GM13976 (cell line): Measurements from ENCODE around the gene EFNA5.

Experiments
- DNase-seq: peaks from one replicate; pipeline ENCODE4 v3.0.0; 2012; ENCODE audit warnings: low spot score
- in situ Hi-C: fragments of 300-500 bp; cut with MboI; formaldehyde crosslinking; loops from one replicate; pipeline ENCODE4 v1.12.0; 2022; ENCODE audit warnings: low sequenced_read_pairs, mixed read lengths, inconsistent platforms; ENCODE audit not compliant: unreplicated experiment
- TF ChIP-seq, protein P1 (sequence below): IDR thresholded peaks from 2 replicates; pipeline ENCODE4 v1.5.1; 2012; ENCODE audit warnings: borderline replicate concordance, mild to moderate bottlenecking; ENCODE audit not compliant: insufficient read depth; ENCODE audit errors: extremely low read depth, missing control alignments, control extremely low read depth

EFNA5 gene

DNA sequence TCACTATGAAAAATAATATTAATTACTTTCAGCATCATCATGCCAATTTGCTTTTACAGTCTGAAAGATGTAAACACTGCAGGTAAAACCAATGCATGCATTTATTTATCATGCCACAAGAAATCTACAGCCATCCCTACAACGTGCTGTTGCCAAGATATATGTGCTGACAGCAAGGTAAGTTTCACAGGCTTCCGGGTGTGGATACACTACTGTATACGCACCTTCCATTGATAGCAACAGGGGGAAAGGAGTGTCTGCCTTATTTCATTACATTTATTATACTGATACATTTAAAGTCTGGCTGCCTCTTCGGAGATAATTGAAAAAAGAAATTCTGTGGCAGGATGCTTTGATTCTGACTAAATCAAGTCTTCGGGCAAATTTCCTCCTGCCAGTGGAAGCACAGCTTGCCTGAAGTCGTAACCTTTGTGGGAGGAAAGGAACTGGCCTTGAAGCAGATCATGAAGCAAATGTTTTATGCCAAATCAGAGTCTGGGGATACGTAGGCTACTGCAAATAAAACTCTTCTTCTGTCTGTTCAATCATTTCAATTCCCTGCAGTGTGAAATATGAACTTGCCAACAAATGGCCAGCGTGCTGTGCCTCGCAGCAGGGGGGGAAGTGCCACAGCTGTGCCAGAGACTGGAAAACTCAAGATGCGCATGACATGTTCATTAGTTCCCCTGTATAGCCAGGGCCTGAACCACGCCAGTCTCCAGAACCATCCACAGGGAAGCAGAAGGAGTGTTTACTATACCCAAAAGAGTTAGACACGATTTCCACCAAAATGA lies 268.1 kb downstream of the EFNA5 start:
- DNase-seq, result no peak
- in situ Hi-C loops, result no loop called here
- TF ChIP-seq, protein P1, sequence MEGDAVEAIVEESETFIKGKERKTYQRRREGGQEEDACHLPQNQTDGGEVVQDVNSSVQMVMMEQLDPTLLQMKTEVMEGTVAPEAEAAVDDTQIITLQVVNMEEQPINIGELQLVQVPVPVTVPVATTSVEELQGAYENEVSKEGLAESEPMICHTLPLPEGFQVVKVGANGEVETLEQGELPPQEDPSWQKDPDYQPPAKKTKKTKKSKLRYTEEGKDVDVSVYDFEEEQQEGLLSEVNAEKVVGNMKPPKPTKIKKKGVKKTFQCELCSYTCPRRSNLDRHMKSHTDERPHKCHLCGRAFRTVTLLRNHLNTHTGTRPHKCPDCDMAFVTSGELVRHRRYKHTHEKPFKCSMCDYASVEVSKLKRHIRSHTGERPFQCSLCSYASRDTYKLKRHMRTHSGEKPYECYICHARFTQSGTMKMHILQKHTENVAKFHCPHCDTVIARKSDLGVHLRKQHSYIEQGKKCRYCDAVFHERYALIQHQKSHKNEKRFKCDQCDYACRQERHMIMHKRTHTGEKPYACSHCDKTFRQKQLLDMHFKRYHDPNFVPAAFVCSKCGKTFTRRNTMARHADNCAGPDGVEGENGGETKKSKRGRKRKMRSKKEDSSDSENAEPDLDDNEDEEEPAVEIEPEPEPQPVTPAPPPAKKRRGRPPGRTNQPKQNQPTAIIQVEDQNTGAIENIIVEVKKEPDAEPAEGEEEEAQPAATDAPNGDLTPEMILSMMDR, result no peak

DNA sequence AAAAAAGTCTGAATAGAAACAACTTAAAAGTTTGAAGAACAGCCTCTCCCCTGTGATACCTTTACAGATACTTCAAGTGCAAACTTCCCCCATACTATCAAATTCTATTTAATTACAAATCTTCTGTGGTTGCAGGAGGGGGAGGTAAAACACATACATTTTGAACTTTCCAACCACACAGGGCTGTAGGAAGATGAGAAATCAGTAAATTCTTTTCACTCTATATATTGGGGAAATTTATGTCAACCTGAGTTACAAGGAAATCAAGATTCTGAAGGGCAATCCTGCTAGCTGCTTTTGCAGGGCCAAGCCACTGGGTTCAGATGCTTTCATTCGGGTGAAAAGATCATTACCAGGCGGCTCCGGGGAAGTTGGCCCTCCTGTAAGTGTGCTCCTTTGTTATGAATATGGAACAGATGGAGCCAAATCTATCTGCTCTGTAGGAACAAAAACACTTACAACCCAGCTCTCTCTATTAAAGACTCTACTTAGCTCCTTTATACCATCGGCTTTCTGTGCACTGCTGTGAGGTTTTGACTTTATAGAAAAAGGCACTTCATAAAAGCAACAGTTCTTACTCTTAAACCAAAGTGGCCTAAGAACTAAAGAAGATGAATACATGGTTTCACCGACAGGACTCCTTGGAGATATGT lies 269.1 kb downstream of the EFNA5 start:
- no peak for DNase-seq
- in situ Hi-C loops, result no loop called here
- TF ChIP-seq, protein P1, result no peak

DNA sequence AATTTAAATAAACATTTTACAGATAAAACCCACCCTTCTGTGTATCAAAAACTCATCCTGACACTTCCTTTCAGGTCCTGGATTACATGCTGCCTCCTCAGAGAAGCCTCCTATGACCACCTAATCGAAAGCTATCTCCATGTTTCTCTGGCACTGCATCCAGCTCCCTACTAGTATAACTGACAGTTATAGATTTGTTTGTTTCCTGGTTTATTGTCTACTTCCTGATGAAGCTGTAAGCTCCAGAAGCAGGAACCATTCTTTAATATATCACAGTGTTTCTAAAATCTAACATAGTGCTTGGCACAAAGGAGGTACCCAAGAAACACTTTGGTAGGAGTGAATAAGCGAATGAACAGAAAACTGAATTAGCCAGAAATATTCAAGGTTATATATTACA lies 270.4 kb downstream of the EFNA5 start:
- no peak for DNase-seq
- TF ChIP-seq, protein P1, result no peak
- in situ Hi-C loops, result no loop called here

DNA sequence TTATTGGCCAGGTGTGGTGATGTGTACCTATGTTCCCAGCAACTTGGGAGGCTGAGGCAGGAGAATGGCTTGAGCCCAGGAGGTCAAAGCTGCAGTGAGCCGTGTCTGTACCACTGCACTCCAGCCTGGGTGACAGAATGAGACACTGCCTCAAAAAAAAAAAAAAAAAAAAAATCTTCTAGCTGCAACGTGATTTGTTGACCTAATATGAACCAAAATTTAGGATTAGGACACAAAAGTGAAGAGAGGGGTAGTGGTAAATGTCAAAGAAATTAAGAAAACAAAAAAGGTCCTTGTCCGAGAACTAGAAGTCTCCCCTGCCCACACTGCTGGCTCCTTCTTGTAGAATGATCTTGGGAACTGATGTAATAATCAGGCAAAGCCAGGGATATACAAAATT lies 272.0 kb downstream of the EFNA5 start:
- no peak for DNase-seq
- TF ChIP-seq, protein P1, result no peak
- in situ Hi-C loops, result loop anchor here (25.0 kb wide), 1 partner anchor 164 kb away; no protein-coding TSS in a partner anchor

DNA sequence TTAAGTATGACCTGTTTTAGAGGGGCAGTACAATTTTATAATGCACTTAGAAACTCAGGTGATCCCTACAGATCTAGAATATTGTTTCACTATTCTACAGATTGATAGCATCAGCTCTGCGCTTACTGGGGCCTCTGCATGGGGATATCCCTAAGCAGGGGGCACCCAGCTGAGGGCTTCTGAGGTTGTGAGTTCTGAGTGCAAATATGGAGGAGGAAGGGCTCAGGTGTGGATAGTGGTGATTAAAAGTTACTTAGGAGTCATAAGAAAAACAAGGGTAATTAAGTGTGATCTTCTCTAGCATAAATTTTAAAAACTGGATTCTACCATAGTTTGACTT lies 274.4 kb downstream of the EFNA5 start:
- in situ Hi-C loops, result loop anchor here (25.0 kb wide), 1 partner anchor 166 kb away; no protein-coding TSS in a partner anchor
- DNase-seq, result no peak
- TF ChIP-seq, protein P1, result no peak

DNA sequence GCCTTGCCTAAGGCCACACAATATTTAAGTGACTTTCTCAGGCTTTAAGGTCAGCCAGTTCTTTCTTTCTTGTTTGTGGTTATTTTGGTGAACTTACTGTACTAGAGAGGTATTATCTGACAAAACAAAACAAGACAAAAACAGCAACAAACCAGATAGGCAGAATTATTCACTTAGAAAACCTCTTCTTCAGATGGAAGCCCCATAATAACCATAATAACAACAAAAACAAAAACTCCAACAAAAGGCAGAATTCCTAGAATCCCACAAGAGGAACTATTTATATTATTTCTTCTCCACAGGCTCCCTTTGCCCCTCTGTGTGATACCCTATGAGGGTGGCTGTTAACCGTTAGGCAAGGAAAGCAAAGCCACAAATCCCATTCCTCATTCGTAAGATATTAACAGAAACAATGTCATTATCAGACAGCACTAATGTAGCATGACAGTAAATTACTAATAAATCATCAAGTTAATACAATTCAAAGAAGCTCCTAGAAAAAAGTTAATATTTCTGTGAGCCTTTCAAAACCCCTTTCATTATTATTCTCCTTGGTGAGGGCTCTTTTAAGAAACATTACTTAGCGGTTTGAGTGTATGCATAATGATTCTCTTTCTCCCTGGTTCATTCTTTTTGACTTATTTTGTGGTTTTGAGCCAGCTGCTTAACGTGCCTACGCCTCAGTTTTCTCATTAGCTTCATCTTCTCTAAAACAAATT lies 274.9 kb downstream of the EFNA5 start:
- in situ Hi-C loops, result loop anchor here (25.0 kb wide), 1 partner anchor 167 kb away; no protein-coding TSS in a partner anchor
- TF ChIP-seq, protein P1, result no peak
- peak; percentile 11 for DNase-seq
